NCI-H1417 treated with DMSO at 0.1 percent for 48 hours (cell line): ENCODE measurements around the gene SPPL2A.

Experiments
- DNase-seq: peaks from one replicate; lab custom pipeline; 2025; lab: John Stamatoyannopoulos, UW

The SPPL2A gene

DNA sequence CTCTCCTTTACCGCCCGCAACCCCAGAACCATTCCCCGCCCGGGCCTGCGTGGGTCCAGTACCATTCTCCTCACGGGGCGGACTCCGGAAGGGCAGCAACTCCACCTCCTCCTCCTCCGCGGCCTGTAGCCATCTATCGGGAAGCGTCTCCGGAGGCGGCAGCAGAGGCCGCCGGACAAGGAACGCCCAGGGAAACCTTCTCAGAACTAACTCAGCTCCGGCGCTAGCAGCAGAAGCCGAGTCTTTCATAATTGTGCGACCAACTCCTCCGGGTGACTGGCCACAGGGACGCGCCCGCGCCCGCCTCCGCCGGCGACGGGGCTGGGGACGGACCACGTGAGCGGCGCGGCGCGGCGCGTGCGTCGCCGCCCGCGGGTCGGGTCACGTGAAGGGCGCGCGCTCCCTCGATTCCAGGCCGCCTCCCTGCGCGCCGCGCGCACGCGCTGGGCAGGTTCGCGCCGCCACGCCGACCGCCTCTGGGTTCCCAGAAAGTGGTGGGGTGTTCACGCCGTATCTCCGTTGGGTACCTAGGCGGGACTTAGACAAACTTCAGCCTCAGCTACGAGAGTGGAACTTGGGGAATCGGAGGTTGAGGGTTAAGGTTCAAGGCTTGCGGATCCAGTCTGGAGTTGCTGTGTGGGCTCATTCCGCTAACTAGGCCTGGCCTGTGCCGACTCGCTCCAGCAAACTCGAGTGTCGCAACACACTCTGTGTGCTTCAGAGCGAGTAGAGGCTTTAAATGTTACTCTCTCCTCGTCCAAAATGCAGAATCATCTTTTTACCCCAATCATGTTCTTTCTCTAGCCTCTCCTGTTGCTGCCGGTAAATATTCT is 78.8 kb downstream of the SPPL2A start, which contains the start of gene TRPM7:
Gene TRPM7, minus strand, starts transcription at position 329 of the 833 bp plus-strand sequence. Its CDS starts 264 bp downstream, at position 65.
- DNase-seq: no peak

DNA sequence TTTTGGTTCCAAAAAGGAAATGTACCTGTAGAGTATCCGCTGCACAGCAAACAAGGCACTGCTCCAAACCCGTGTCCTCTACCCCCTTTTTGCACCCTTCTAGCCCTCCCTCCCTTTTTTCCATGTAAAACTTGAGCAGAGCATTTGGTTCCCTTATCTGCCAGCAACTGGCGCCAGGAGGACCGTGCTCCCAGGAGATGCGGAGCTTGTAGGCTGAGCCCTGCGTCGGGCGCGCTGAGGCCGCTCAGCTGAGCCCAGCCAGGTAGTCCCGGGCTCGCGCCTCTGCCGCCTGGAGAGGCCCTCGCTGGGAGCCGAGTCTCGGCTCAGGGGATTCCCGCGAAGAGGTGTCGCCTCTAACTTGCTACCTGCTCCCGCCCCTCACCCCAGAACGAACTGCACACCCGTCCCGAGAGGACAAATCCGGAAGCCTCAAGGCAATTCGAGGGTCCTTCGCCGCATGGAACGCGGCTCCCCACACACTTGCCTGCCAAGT is 79.5 kb downstream of the SPPL2A start:
- no peak for DNase-seq

GRCh38 chr15:50685191-50685975 is 80.1 kb downstream of the SPPL2A start:
- no peak for DNase-seq

GRCh38 chr15:50681467-50681866 is 84.0 kb downstream of the SPPL2A start:
- no peak for DNase-seq

DNA sequence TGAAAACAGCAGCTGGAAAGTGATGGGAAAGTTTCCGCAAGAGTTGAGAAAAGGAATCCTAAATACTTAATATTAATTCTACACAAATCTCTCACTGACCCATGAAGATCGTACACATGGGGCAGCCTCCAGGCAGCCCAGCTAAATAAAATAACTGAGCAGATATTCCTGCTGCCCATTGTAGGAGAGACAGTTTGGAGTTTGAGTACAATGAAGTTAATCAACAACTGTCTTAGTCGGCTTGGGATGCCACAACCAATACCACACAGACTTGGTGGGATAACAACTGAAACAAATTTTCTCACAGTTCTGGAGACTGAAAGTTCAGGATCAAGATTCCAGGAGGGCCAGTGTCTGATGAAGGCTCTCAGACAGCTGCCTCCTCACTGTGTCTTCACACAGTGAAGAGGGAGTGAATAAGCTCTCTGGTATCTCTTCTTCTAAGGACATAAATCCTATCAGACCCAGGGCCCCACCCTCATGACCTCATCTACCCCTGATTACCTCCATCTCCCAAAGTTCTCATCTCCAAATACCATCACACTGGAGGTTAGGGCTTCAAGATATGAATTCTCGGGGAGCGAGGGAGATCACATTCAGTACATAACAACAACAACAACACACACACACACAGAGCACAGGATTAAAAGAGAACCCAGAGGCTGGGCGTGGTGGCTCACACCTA is 88.6 kb downstream of the SPPL2A start:
- DNase-seq: no peak

DNA sequence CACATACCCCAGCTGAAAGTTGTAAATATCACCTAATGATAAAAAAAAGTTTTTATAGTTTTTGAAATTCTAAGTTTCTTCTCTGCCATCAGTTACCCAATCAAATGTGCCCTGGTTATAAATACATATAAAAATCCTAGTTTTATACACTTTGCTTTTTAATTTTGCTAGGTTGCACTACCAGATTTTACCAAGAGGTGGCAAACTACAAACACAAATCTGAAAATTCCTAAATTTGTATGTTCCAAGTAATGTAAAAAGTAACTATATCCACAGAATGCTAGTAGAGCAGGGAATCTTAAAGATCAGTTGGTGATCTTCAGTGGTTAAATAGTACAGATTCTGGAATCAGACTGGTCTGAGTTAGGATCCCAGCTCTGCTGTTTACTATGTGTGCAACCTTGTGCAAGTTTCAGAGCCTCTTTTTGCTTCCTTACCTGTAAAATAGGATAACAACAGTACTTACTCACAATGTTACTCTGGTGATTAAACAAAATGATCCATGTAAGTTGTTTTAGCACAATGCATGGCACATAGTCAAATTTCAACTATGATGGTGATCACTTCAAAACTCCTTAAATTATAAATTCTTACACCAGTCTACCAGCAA is 89.9 kb downstream of the SPPL2A start:
- DNase-seq: no peak

DNA sequence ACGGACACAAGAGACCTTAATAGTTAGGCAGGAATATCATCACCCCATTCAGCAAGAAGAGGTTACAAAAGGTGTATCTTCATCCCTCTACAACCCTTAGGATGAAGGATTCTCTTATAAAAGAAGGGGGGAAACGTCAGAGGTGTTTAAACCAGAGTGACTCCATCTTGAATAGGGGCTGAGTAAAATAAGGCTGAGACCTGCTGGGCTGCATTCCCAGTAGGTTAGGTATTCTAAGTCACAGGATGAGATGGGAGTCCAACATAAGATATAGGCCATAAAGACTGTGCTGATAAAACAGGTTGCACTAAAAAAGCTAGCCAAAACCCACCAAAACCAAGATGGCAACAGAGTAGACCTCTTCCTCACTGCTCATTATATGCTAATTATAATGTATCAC is 95.4 kb downstream of the SPPL2A start:
- DNase-seq: no peak

DNA sequence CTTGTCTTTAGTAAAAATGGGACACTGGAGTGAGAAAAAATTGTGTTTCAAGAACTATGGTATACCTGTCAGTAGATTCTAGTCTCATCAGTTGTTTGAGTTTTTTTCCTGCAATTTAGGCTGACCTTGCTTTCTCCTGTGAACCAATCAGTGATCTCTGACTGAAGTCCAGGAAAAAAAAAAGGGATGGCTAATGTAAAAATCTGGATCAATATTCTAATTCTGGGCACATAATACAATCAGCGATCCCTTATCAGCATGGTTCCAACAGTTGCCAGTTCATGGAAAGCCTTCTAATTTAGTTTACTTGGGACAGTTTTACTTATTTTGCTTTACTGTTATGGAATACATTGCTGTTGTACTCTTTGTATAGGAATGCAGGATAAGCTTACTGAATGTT is 95.9 kb downstream of the SPPL2A start:
- DNase-seq: no peak

GRCh38 chr15:50665938-50666337 is 99.6 kb downstream of the SPPL2A start:
- no peak for DNase-seq

DNA sequence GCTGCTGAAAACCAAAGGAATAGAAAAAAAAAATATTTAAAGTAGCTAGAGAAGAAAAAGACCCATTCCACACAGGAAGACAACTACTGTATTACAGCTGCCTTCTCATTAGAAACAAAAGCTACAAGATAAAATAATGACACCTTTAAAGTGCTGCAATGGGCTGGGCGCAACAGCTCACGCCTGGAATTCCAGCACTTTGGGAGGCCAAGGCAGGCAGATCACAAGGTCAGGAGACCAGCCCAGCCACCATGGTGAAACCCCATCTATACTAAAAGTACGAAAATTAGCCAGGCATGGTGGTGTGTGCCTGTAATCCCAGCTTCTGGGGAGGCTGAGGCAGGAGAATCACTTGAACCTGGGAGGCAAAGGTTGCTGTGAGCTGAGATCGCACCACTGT is 110.0 kb downstream of the SPPL2A start:
- no peak for DNase-seq

GRCh38 chr15:50653156-50653743 is 112.3 kb downstream of the SPPL2A start:
- DNase-seq: no peak

GRCh38 chr15:50652671-50653070 is 112.8 kb downstream of the SPPL2A start:
- no peak for DNase-seq
